Osteocyte (in vitro differentiated cells): ENCODE measurements around the gene NFXL1. TPM values are rescaled to one million over a fixed set of nuclear protein-coding genes. Genes with fewer than 3 reads are reported as not detected.

Source experiments
- DNase-seq: peaks from one replicate; pipeline ENCODE4 v3.0.0; 2021; ENCODE audit warnings: mixed read lengths; ENCODE audit not compliant: unreplicated experiment; ENCODE audit errors: extremely low spot score
- H3K27ac Mint-ChIP-seq: one replicate; pipeline ENCODE4 v1.8.0; 2021; ENCODE audit warnings: mild to moderate bottlenecking, mixed read lengths; ENCODE audit not compliant: unreplicated experiment
- H3K27me3 Mint-ChIP-seq: one replicate; pipeline ENCODE4 v1.8.0; 2021; ENCODE audit warnings: mixed read lengths; ENCODE audit not compliant: unreplicated experiment
- H3K36me3 Mint-ChIP-seq: one replicate; pipeline ENCODE4 v1.8.0; 2021; ENCODE audit warnings: mixed read lengths; ENCODE audit not compliant: unreplicated experiment
- H3K4me1 Mint-ChIP-seq: one replicate; pipeline ENCODE4 v1.8.0; 2021; ENCODE audit warnings: mixed read lengths; ENCODE audit not compliant: unreplicated experiment
- H3K4me3 Mint-ChIP-seq: one replicate; pipeline ENCODE4 v1.8.0; 2021; ENCODE audit warnings: mild to moderate bottlenecking, moderate library complexity, mixed read lengths; ENCODE audit not compliant: unreplicated experiment
- H3K9me3 Mint-ChIP-seq: one replicate; pipeline ENCODE4 v1.8.0; 2021; ENCODE audit warnings: mixed read lengths; ENCODE audit not compliant: unreplicated experiment
- total RNA-seq: library from RNA; stranded (reverse); gene quantifications from 2 replicates; pipeline ENCODE4 v1.2.1, GENCODE V29; 2021
- TF ChIP-seq, protein P1 (sequence below): fragments of 200-600 bp; sonication (generic); IDR thresholded peaks from 2 replicates; pipeline ENCODE4 v1.5.0; 2021; ENCODE audit warnings: antibody characterized with exemption, mild to moderate bottlenecking, moderate library complexity

The NFXL1 gene
- total RNA-seq, 1 donor from 2014 or later: 13.4 TPM

GRCh38 chr4:47830265-47831025, 83.9 kb downstream of the NFXL1 start:
- H3K4me3 Mint-ChIP-seq: no peak overlapping the region
- DNase-seq: no peak
- peaks cover 14% of the 10 kb centered on the region for H3K9me3 Mint-ChIP-seq
- H3K4me1 Mint-ChIP-seq: peaks cover 2% of the 10 kb centered on the region
- TF ChIP-seq, protein P1, sequence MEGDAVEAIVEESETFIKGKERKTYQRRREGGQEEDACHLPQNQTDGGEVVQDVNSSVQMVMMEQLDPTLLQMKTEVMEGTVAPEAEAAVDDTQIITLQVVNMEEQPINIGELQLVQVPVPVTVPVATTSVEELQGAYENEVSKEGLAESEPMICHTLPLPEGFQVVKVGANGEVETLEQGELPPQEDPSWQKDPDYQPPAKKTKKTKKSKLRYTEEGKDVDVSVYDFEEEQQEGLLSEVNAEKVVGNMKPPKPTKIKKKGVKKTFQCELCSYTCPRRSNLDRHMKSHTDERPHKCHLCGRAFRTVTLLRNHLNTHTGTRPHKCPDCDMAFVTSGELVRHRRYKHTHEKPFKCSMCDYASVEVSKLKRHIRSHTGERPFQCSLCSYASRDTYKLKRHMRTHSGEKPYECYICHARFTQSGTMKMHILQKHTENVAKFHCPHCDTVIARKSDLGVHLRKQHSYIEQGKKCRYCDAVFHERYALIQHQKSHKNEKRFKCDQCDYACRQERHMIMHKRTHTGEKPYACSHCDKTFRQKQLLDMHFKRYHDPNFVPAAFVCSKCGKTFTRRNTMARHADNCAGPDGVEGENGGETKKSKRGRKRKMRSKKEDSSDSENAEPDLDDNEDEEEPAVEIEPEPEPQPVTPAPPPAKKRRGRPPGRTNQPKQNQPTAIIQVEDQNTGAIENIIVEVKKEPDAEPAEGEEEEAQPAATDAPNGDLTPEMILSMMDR: no peak
- H3K36me3 Mint-ChIP-seq: peaks cover 4% of the 10 kb centered on the region
- no peak overlapping the region for H3K27ac Mint-ChIP-seq
- peaks cover 8% of the 10 kb centered on the region for H3K27me3 Mint-ChIP-seq

- no peak for DNase-seq
- H3K27me3 Mint-ChIP-seq: peaks cover 8% of the 10 kb centered on the region
- TF ChIP-seq, protein P1: no peak
Measured at GRCh38 chr4:47829438-47829837, 84.9 kb downstream of the NFXL1 start.

DNA sequence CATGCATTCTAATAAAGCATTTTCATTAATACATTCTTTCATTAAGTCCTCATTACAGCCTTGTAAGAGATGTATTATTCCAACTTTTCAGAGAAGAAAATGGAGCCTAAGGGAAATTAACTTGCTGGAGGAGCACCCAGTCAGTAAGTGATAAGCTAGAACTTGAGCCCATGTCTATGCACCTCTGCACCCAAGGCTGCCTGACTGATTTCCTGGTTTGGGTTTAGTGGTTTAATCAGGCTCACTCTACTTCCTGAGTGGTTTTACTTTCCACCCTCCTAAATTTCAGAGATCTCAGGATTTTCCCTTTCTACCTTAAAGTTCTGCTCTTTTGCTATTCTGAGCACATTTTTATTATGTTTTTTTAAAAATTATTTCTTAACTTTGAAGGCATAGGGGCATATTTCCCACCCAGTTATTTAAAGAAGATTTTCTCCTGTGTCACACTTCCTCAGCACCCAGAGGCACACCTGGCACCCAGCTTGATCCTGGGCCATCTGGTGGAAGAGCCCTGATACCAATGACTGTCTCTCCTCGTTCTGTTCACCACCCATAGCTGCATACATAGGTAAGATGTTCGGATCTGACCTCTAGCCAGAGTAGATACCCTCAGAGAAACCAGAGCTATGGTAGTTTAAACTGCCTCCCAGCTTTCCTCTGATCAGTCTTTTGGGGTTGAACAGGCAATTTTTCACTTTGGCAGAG, 86.9 kb downstream of the NFXL1 start:
- H3K27ac Mint-ChIP-seq: no peak overlapping the region
- peaks cover under 1% of the 10 kb centered on the region for H3K9me3 Mint-ChIP-seq
- H3K4me3 Mint-ChIP-seq: no peak overlapping the region
- TF ChIP-seq, protein P1: no peak
- no peaks in the 10 kb centered on the region for H3K4me1 Mint-ChIP-seq
- no peak for DNase-seq
- H3K36me3 Mint-ChIP-seq: no peaks in the 10 kb centered on the region
- H3K27me3 Mint-ChIP-seq: peaks cover 13% of the 10 kb centered on the region

More at GRCh38 chr4:47829438-47829837, 84.9 kb downstream of the NFXL1 start:
- Mint-ChIP-seq H3K4me3 (no peak overlapping the region), H3K27ac (no peak overlapping the region), H3K4me1 (no peaks in the 10 kb centered on the region), H3K9me3 (peaks cover 14% of the 10 kb centered on the region), H3K36me3 (peaks cover 4% of the 10 kb centered on the region)

DNA sequence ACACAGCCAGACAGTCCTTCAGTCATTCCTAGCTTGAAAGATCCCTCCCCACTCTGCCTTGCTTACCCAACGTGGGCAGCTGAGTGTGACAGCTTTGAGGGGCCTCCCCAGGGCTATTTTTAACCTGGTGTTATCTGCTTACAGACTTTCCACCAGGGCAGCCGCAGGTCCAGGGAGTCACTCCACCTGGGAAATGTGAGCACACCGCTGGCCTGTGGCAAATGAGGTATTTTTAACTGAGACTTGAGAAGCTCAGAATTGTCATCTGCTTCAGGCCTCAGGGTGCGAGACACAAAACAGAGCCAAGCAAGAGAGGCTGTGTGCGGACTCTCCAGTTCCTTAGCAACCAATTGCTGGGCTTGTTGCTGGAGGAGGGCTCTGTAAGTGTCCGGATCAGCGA, 89.5 kb downstream of the NFXL1 start:
- H3K36me3 Mint-ChIP-seq: no peaks in the 10 kb centered on the region
- no peak for DNase-seq
- no peaks in the 10 kb centered on the region for H3K4me1 Mint-ChIP-seq
- TF ChIP-seq, protein P1: no peak
- H3K27me3 Mint-ChIP-seq: peaks cover 24% of the 10 kb centered on the region
- H3K4me3 Mint-ChIP-seq: no peak overlapping the region
- no peaks in the 10 kb centered on the region for H3K9me3 Mint-ChIP-seq
- no peak overlapping the region for H3K27ac Mint-ChIP-seq

DNA sequence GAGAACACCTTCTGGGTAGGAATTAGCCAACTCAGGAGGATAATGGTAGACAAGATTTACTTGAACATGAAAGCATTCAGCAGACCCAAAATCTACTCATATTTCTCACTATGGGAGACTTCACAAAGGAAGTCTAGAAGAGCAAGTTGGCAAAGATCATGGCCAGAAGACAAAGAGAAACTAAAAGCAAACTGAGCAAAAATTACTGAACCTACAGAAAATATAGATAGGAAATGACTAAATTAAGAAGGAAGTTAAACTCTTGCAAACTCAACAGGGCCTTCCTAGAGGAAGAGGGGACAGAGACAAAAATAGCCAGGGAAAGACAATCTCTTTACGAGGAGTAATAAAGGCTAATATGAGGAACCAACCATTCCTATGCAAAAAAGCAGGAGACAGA, 95.2 kb downstream of the NFXL1 start:
- H3K27ac Mint-ChIP-seq: no peak overlapping the region
- no peaks in the 10 kb centered on the region for H3K36me3 Mint-ChIP-seq
- TF ChIP-seq, protein P1: no peak
- no peak for DNase-seq
- no peaks in the 10 kb centered on the region for H3K4me1 Mint-ChIP-seq
- H3K27me3 Mint-ChIP-seq: peaks cover 62% of the 10 kb centered on the region
- no peak overlapping the region for H3K4me3 Mint-ChIP-seq
- H3K9me3 Mint-ChIP-seq: no peaks in the 10 kb centered on the region
